SK-N-MC (cell line): ENCODE results near the gene RPS25.
"Not testable (repeated sequence)": the region's sequence is repeated elsewhere in the genome, so short reads cannot be mapped to it uniquely, and the experiment has no call there.

Experiments
- DNase-seq: peaks from one replicate; pipeline ENCODE4 v3.0.0-alpha.2; 2011; ENCODE audit warnings: low read depth, low spot score
- H3K27ac ChIP-seq: fragments of 200-600 bp; sonication (generic); 2 replicates; pipeline ENCODE4 v1.5.1; 2016; ENCODE audit warnings: mixed run types
- H3K36me3 ChIP-seq: fragments of 200-600 bp; sonication (generic); 2 replicates; pipeline ENCODE4 v1.6.1; 2017; ENCODE audit warnings: antibody characterized with exemption, low read length, mixed read lengths; ENCODE audit not compliant: insufficient read depth
- H3K4me3 ChIP-seq: fragments of 200-600 bp; sonication (generic); 2 replicates; pipeline ENCODE4 v1.5.1; 2016
- H3K9ac ChIP-seq: fragments of 200-600 bp; sonication (generic); 2 replicates; pipeline ENCODE4 v1.8.0; 2017; ENCODE audit warnings: mixed run types, mixed read lengths; ENCODE audit not compliant: insufficient read length
- H3K9me3 ChIP-seq: fragments of 200-600 bp; sonication (generic); 2 replicates; pipeline ENCODE4 v1.6.1; 2017; ENCODE audit warnings: low read depth, mild to moderate bottlenecking, antibody characterized with exemption, low read length, moderate library complexity, mixed read lengths
- EZH2 ChIP-seq: fragments of 200-600 bp; sonication (generic); IDR thresholded peaks from one replicate; pipeline ENCODE4 v1.6.1; 2017; ENCODE audit warnings: antibody characterized with exemption
- FOXP2 ChIP-seq: optimal IDR thresholded peaks from 2 replicates; pipeline ENCODE3; 2011; ENCODE audit warnings: mild to moderate bottlenecking, moderate library complexity; ENCODE audit not compliant: insufficient read depth; ENCODE audit errors: extremely low read length, control extremely low read depth
- POLR2AphosphoS5 ChIP-seq: IDR thresholded peaks from 2 replicates; pipeline ENCODE4 v1.6.1; 2012; ENCODE audit warnings: mild to moderate bottlenecking, low read depth, low read length, borderline replicate concordance

Gene RPS25

DNA sequence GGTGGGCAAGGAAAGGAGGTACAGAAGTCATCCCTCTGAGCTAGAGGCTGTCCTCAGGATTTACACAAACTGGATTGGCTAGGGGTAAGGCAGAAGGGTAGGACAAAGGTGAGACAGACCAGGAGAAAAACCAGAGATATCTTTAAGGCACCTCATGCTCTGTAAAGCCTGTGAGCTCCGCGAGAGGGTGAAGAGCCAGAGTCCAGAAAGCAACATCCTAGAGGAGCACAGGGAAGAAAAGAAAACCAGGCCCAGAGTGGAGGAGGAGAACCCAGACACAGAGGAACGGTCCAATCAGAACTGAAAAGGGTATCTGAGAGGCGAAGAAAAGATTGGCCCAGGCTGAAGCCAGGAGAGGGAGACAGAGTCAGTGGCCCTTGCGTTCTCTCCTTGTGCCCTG lies 7.4 kb upstream of the RPS25 start:
- no peak for DNase-seq
- Histone ChIP-seq H3K9ac (no peak overlapping the region), H3K27ac (no peak overlapping the region; the same call in 1 of the 2 replicates), H3K9me3 (no peaks in the 10 kb centered on the region), H3K36me3 (peaks cover 50% of the 10 kb centered on the region), H3K4me3 (no peak overlapping the region)
- TF ChIP-seq FOXP2 (no peak), POLR2AphosphoS5 (no peak), EZH2 (no peak)

DNA sequence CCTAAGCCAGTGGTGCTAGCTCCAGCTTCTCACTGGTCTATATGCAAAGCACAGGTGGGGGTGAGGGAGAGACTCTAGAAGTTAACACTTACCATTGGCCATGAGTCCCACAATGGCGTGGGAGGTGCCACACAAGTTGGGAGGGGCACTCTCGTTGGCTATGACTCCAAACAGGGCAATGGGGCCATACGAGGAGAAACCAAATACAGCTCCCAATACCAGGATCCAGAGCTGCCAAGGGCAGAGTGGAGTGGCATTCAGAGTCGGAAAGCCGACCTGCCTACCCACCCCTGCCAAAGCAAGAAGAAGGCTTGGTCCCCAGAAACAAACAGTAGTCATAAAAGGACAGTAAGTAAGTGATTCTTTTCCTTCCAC lies 6.9 kb upstream of the RPS25 start:
- Histone ChIP-seq H3K9me3 (no peaks in the 10 kb centered on the region), H3K36me3 (peaks cover 50% of the 10 kb centered on the region), H3K9ac (no peak overlapping the region), H3K4me3 (no peak overlapping the region), H3K27ac (no peak overlapping the region)
- TF ChIP-seq FOXP2: no peak
- no peak for TF ChIP-seq EZH2
- TF ChIP-seq POLR2AphosphoS5: no peak
- no peak for DNase-seq

DNA sequence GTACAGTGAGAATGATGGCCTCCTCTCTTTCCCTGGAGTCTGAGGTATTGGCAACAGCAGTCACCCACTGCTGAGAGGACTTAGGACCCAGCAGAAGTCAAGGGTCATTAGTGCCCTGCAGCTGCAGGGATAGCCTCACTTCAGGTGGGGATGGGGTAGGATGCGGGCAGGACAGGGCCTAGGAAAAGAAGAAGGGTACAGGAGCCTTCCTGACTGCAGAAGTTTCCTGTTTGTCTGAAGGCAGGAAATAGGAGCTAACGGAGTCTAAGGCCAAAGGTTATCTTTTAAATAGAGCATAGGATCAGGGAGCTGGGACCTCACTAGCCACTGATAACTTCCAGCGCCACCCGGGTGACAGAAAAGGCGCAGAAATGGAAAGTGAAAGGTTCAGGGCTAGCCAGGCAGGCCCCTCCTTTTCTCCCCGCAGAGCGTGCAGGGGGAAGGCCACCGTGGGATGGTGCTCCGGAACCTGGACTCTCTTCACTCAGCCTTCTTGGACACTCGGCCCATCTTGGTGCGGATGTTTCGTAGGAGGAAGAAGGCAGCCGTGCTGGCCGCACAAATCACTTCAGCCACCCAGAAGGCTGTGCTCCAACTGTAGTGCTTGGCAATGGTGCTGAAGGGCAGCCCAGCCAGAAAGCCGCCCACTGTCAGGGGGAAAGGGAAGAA lies 6.4 kb upstream of the RPS25 start:
- Histone ChIP-seq H3K9ac (no peak overlapping the region), H3K27ac (peak overlapping the region; percentile 53), H3K36me3 (peaks cover 50% of the 10 kb centered on the region), H3K4me3 (no peak overlapping the region), H3K9me3 (no peaks in the 10 kb centered on the region)
- DNase-seq: no peak
- TF ChIP-seq POLR2AphosphoS5 (no peak), EZH2 (no peak), FOXP2 (no peak)

DNA sequence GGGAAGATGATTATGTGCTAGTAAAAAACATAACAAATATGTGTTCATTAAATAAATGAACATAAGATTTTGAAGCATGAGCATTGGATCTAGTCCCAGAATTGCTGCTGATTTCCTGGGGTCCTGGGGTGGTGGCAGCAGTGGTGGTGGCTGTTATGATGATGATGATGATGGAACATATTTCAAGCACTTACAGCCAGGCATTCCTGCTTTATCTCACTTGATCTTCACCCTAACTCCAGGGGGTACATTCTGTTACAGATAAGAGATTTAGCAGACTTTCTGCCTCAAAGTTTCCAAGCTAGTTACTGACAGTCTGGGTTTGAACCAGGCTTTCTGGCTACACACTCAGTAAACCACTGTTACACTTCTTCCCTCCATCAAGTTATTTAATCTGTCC lies 5.6 kb upstream of the RPS25 start:
- Histone ChIP-seq H3K9ac (no peak overlapping the region), H3K27ac (peak overlapping the region; percentile 53), H3K36me3 (peaks cover 48% of the 10 kb centered on the region), H3K4me3 (no peak overlapping the region), H3K9me3 (no peaks in the 10 kb centered on the region)
- no peak for DNase-seq
- TF ChIP-seq EZH2 (no peak), FOXP2 (no peak)

DNA sequence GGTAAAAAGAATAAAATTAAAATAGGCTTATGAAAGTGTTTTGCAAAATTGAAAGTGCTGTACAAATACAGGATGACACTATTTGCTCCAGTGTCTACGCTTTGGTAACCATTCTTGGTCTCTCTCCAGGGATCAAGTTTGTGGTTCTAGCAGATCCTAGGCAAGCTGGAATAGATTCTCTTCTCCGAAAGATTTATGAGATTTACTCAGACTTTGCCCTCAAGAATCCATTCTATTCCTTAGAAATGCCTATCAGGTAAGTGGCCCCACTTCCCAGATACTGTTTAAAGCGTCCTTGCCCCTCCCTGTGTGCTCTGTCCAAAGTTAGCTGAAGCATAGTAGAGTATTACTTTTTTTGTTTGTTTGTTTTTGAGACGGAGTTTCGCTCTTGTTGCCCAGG lies 3.5 kb upstream of the RPS25 start:
- Histone ChIP-seq H3K36me3 (peaks cover 60% of the 10 kb centered on the region), H3K27ac (no peak overlapping the region), H3K4me3 (no peak overlapping the region), H3K9me3 (no peaks in the 10 kb centered on the region), H3K9ac (no peak overlapping the region)
- no peak for DNase-seq
- TF ChIP-seq FOXP2 (no peak), POLR2AphosphoS5 (no peak), EZH2 (no peak)

DNA sequence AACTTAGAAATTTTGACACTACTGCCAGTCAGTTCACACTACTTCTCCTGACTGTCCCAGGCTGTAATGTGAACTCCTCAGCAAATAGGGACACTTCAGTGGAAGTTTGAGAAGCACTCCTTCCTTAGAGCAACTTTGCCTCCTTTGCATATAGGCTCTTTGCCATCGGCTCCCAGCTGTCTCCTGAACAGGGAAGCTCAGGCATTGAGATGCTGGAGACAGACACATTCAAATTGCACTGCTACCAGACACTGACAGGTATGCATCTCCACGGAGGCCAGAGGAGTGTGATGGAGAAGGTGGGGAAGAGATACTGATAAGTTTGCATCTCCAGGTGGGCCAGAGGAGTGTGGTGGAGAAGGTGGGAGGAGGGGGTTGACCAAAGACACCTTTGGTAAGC lies 1.9 kb upstream of the RPS25 start:
- Histone ChIP-seq H3K27ac (no peak overlapping the region), H3K9ac (peak overlapping the region; percentile 100), H3K36me3 (peaks cover 67% of the 10 kb centered on the region), H3K9me3 (no peaks in the 10 kb centered on the region), H3K4me3 (peak overlapping the region; percentile 100)
- DNase-seq: no peak
- TF ChIP-seq FOXP2 (no peak), POLR2AphosphoS5 (no peak), EZH2 (no peak)

DNA sequence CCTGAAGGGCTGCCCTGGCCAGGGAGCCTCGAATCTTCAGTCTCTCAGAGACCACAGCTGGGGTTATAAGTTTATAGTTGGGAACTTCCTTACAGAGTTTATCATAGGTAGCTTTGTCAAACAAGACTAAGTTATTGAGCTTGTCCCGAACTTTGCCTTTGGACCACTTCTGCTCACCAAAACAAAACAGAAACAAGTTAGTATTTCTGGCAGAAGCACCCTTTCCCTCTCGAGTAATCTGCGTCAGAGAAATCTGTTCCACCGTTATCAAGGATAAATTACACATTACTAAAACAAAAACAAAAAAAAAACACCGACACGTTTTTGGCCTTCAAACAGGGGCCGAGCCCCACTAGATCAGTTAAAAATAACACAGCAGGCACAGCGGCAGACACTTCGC lies 766 bp downstream of the RPS25 start:
- H3K27ac ChIP-seq: peak overlapping the region; percentile 93
- H3K9ac ChIP-seq: peak overlapping the region; percentile 100
- not testable (repeated sequence) for H3K9me3 ChIP-seq, DNase-seq
- peaks cover 68% of the 10 kb centered on the region for H3K36me3 ChIP-seq
- H3K4me3 ChIP-seq: peak overlapping the region; percentile 100

DNA sequence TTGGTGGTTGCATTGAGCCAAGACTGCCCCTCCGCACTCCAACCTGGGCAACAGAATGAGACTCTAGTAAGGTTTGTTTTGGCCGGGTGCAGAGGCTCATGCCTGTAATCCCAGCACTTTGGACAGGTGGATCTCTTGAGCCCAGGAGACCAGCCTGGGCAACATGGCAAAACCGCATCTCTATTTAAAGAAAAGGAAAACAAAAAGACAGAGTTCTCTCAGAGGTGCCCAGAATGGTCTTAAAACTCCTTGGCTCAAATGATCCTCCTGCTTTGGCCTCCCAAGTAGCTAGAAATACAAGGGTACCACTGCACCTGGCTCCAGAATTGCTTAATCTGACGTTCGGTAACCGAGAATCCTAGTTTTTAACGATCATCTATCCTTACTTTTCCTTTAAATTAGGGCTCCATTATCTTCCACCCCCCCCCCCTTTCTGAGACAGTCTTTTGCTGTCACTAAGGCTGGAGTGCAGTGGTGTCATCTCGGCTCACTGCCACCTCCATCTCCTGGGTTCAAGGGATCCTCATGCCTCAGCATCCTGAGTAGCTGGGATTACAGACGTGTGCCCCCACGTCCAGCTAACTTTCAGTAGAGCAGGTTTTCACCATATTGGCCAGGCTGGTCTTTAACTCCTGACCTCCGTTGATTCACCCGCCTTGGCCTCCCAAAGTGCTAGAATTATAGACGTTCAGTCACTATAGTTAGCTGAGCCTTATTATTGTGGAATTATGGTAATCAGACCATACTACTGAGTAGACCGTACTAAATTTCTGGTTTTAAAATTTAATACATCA lies 1.7 kb downstream of the RPS25 start:
- H3K9me3 ChIP-seq: no peaks in the 10 kb centered on the region
- peaks cover 63% of the 10 kb centered on the region for H3K36me3 ChIP-seq
- DNase-seq: no peak
- peak overlapping the region; percentile 93 for H3K27ac ChIP-seq
- peak overlapping the region; percentile 100 for H3K9ac ChIP-seq
- TF ChIP-seq FOXP2 (no peak), EZH2 (no peak), POLR2AphosphoS5 (no peak)
- peak overlapping the region; percentile 100 for H3K4me3 ChIP-seq

DNA sequence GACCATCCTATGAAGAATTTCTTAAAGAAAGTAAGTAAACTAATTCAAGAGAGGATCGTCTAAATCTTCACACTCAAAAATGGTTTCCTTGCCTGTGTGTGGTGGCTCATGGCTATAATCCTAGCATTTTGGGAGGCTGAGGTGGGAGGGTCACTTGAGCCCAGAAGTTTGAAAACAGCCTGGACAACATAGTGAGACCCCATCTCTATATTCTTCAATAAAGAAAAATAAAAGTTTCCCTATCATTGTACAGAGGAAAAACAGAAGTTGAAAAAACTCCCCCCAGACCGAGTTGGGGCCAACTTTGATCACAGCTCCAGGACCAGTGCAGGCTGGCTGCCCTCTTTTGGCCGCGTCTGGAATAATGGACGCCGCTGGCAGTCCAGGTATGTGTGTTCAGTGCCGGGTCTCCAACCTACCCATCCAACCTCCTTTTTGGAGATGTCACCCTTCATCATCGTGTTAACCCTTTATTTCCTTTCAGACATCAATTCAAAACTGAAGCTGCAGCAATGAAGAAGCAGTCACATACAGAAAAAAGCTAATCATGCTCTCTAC lies 3.0 kb downstream of the RPS25 start:
- no peak overlapping the region for H3K4me3 ChIP-seq
- H3K9ac ChIP-seq: no peak overlapping the region
- H3K9me3 ChIP-seq: no peaks in the 10 kb centered on the region
- peak overlapping the region; percentile 49; the same call in 1 of the 2 replicates for H3K27ac ChIP-seq
- H3K36me3 ChIP-seq: peaks cover 62% of the 10 kb centered on the region
- DNase-seq: no peak
- TF ChIP-seq EZH2: no peak
- TF ChIP-seq FOXP2: no peak
- no peak; the same call in 1 of the 2 replicates for TF ChIP-seq POLR2AphosphoS5
